GM21423 (cell line): Measurements from ENCODE around the gene RMI2.

Experiments
- ATAC-seq: cut with Tn5 transposase; IDR thresholded peaks from one replicate; pipeline ENCODE4 v1.9.1; 2021; ENCODE audit warnings: mild to moderate bottlenecking, moderate library complexity; ENCODE audit not compliant: unreplicated experiment

RMI2 gene

DNA sequence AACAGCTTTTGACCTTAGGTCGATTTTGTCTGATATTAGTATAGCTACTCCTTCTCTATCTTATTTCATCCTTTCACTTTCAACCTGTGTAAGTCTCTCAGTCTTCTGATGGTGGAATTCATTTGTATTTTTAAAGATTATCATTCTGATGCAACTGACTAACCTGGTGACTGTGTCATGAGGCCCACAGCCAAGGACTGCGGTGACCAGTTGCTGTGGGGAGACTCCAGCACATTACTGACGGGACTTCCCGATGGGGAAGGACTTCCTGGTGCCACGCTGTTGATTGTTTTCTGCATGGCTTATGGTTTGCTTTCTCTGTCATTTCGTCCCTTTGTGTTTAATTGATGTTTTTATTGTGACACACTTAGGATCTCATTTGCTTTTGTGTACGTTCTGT, 34.2 kb downstream of the RMI2 start:
- peak; percentile 80 for ATAC-seq

DNA sequence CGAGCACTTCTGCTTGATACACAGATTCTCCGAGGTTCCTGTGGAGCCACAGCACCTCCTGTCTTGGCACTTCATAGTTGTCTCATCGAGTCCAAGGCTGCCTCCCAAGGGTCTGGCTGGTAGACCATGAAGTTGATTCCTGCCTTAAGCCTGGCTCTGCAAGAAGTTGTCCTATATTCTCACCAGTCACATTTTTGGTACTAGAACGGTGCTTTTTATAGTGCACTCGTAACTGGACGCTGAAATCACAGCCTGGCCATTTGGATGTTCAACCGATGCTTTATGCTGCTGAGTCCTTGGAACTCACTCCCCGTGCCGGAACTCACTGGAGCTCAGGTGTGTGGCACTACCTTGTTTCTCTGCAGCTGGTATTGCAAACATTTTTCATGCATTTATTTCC, 35.6 kb downstream of the RMI2 start:
- ATAC-seq: no peak

DNA sequence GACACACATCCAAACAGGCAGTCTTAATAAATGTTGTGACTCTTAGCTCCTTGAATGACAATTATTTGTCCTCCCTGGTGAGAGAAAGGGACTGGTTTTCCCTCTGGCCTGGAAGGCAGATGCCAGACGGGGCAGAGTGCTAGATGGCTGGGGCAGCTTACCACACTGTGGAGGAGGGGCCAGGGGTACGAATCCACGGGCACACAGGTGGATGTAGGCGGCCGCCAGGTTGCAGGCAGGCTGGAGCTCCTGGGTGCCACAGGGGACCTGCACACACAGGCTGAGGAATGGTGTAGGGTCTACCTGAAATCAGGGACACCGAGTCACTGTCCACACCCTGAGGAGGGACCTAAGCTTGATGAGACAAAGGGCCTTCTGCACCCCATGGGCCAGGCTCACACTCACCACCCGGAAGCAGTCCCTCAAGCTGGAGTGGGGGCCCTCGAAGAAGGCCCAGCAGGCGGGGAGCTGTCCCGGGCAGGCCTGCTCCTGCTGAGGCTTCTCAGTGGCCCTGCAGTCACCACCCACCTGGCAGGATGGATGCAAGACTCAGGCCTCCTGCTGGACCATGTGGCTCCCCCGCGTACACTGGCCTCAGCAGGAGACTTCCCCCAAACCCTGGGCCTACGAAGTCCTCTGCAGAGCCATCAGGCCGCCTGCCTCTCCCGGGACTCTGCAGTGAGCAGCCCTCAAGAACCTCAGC, 38.4 kb downstream of the RMI2 start:
- no peak for ATAC-seq

DNA sequence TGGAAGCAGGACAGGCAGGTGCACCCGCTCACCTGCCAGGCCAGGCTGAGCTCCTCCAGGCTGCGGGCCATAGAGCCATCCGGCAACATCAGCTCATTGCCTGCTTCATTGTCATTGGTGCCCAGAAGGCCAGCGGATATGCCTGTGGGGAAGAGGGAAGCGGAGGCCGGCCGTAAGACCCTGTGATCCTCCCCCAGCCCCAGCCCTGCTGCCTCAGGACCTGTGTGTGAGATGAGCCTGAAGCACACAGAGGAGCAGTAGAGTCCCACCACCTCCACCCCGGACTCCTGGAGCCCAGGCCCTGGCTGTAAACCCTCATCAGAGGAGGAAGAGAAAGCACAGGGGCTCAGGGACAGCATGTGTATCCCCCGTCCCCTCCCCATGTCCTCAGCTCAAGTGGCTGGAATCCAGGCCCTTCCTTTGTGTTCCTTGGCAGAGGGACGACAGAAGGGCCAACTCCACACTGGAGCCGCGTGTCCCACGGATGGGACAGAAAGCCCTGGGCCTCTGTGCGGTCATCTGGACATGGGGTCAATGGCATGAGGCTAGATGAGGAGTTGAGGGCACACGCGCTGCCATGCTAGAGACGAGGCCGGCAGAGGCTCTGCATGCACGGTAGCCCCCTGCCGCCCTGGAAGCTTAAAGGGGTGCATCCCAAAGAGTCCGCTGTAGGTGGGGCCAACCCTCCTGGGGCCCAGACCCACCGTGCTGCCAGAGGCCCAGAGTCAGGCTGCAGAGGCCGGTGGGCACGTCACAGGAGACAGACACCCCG, 39.1 kb downstream of the RMI2 start:
- no peak for ATAC-seq

DNA sequence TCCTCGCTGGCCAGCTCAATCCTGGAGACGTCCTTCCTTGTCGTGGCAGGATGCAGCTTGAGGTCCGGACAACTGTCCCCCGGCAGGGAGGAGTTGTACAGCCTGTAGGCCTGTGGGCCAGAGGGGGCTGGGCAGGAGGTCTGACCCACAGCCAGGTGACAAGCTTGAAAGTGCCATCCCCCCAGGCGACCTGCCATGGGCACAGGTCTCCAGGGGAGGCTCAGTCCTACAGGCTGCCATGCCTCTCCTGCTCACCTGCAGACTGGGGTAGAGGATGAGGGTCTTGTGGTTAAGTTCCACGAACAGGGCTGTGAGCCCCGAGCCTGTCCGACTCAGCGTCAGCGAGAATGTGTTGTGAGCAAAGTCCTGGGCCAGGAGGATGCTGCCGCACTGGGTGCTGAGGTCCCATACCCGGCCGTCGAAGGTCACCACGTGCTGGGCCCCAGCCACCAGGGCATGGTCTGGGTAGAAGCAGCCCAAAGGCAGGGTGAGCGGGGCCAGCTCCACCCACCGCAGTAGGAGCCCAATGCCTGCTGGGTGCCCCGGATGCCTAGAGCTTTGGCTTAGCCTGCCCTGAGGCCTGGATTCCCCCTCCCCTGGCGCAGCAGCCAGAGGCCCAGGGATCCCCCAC, 39.8 kb downstream of the RMI2 start:
- no peak for ATAC-seq

DNA sequence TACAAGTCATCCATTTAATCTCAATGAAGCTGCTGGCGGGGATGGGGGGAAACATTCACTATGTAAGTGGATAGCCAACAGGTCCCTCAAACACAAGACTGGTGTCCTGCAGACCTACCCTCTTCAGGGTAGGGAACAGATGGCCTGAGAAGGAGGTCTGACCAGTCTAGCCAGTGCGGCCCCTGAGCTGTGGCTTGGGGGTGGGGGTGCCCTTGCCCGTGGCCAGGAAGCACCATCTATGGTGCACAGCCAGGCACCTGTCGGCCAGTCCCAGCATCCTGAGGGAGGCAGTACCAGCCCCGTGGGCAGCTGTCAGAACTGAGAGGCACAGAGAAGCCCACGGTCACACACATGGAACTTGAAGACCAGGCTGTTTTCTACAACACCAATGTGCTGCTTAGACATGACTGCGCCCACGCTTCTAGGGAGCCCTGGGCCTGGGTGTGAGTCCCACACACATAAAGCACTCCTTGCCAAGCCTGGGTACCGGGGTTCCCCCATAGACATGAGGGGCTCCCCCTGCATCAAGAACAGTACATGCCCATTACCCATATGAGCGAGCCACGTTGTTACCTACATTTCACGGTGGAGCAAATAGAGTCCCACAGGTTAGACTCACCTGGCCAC, 40.9 kb downstream of the RMI2 start:
- ATAC-seq: no peak

DNA sequence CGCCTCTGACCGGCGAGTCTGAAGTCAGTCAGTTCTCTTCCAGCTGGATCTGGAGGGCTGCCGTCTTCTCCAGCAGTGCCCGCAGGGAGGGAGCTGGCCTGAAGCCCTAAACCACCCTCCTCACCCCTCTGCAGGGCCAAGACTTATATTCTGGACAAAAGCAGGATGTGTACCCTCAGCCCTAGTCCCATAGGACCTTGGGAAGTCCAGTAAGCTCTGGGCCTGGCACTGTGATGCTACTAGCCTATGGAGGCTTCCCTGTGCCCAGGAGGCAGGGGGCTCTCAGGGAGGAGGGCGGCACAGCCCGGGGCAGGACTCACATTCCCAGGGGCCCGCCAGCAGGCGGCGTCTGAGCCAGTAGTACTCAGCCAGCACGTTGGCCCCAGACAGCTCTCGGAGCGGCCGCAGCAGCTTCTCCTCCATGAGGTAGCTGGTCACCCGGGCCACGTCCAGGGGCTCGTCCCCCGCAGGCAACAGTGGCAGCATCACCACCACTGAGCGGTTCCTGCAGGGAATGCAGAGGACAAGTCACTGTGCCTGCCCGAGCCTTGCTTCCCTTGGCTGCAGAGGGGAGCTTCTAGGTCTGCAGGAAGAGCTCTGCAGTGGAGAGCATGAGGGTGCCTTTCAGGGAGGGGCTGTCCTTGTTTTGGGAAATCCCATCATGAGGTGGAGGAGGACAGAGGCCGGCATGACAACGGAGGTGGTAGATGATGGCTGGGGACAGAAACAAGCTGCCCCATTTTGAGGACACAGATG, 41.7 kb downstream of the RMI2 start:
- no peak for ATAC-seq

DNA sequence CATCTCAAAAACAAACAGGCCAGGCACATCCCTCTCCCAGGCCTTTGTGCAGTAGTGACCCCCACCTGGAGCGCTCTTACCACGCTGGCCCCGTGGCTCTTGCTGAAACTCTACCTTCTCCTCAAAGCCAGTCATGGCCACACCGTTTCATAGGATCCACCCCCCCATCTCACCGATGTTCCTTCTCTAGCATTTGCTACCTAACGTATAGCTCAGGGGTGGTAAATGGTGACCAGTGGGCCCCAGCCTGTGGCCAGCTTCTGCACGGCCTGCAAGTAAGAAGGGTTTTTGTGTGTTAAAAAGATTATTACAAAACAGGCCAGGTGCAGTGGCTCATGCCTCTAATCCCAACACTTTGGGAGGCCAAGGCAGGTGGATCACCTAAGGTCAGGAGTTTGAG, 43.8 kb downstream of the RMI2 start:
- no peak for ATAC-seq

DNA sequence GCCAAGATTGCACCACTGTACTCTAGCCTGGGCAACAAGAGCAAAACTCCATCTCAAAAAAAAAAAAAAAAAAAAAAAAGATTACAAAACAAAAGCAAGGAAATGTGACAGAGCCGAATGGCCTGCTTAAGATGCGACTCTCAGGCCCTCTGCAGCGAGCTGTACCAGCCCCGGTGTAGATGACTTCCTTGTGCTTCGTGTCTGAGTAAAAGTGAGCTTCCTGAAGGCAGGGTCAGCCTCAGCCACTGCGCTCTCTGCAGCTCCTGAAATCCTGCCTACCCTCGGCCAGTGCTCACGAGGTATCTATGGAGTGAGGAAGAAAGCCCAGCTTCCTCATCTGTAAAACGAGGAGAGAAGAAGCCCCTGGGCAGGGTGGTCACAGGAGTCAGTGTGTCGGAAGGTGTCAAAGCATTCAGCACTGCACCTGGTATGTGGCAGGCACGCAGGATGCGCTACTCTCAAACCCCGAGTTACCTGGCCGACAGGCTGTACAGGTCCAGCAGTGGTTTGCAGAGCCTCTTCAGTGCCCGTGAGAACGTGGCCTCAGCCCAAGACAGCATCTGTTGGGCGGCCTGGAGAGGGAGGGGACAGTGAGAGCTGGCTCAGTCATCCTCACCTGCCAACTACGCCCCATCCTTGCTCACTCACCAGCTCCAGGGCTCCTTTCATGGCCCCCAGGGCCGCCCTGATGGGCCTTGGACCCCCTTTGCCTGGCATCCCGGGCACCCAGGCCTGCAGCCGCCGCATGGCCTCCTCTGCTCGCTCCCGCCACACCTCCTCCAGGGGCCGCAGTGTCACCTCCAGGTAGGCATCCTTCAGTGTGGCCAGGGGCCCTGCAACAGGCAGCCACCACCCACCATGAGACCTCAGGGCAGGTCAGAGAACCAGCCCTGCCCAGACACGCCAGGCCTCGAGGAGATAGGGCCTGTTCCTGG, 44.6 kb downstream of the RMI2 start:
- ATAC-seq: no peak

DNA sequence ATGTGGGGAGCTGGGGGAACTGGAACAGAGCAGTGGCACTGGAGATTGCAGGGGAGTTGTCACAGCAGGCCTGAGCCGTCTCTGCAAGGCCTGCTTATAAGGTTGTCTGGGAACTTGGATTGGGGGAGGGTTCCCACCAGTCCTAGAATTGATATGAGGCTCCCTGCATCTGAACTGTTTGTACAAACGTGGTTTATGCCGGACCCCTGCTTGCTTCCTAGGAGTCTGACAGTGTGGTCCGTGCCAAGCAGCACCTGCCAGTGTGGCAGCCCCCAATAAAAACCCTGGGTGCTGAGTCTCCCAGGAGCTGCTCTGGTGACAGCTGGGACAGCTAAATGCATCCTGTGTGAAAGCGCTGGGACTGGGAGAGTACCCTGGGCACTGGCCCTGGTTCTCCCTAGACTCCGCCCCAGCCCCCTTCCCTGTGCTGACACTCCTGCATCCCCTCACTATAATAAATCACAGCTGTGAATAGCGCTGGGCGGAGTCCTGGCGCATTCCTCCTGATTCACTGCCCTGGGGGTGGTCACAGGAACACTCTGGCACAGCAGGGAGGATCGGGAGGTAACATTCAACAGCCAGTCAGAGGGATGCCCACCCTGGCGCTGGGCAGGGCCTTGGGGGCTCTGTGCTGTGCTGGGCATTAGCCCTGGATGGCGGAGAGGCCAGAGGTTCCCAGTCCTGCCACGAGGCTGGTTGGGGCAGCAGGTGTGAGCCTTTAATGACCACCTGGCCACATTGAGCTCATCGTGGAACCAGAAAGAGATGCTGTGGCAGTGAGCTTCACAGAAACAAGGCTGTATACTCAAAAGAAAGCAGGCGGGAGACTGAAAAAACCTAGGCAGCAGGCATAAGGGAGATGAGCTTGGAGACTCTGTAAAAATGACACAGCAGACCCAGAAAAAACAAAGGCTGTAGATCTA, 45.6 kb downstream of the RMI2 start:
- no peak for ATAC-seq

DNA sequence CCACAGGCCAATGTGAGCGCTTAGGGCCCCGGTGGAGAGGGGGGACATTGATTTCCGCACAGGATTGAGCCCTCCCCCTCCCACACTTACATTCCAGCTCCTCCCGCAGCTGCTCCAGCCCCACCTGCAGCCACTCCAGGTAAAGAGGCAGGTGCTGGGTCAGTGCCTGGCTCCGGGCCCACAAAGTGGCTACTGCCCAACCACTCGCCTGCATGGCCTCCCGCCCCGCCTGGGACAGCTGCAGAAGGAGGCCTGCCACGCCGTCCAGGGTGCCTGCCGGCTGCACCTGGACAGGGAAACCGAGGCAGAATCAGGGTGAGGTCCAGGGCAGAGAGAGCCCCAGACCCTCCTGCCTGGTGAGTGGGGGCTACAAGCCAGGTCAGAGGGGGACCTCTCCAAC, 46.3 kb downstream of the RMI2 start:
- no peak for ATAC-seq

DNA sequence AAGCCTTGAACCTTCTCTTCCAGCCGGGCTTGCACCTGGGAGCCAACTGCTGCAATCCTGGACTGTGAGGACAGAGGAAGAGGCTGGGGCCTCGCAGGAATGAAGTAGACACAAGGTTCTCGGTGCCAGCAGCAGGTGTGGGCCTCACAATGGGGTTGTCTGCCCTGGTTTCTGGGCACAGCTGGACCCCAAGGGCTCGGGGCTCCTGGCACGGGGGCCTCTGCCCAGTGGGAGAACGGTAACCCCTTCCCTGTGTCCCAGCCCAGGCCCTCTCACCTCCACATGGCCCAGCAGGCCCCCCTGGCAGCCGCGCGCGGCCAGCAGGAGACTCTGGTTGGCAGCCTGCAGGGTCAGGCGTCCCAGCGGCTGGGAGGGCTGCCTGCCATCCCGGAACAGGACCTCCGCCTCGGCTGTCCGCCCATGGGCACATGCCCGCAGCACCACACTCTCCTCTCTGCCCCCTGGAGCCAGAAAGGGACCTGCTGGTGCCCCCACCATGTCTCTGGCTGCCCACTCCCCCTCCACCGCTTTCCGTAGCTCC, 46.9 kb downstream of the RMI2 start:
- ATAC-seq: no peak

DNA sequence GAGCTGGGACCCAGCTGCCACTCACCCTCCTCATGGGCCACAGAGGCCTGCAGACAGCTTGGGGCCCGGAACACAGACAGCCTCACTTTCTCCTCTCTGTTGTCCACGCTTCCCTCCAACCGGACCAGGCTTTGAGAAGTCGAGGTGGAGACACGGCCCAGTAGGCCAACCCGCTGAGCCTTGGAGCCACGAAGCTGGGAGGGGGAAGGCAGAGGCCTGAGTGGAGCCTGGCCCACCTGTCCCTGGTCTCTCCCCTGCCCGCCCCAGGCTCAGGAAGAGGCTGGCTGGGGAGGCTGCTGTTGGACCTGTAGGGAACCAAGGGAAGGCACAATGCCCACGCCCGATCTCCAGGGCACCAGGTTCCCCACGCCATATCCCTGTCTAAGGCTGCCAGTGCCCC, 48.1 kb downstream of the RMI2 start:
- ATAC-seq: no peak

DNA sequence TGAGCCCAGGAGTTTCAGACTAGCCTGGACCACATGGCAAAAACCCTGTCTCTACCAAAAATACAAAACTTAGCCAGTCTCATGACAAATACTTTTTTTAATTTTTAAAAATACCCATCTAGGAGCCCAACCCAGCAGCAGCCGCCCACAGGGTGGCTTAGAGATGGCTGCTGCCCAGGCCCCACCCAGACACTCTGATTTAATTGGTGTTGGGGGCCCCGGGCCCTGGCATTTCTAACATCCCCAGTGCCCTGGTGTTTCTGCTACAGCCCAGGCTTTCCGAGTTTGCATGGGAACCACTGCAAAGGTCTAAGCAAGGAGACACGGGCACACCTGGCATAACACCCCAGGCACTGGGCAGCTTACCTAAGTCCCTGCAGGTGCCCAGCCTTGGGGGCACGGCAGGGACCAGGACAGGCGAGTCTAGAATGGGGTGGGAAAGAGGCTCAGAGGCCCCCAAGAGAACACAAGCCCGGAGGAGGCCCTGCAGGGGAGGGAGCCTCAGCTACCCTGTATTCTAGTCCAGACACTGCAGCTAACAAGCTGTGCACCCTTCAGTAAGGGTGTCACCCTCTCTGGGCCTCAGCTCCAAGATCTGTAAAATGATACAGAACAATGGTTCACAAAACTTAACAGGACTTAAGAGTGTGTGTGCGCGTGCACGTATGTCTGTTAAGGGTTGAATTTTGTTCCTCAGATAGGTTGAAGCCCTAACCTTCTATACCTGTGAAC, 48.8 kb downstream of the RMI2 start:
- no peak for ATAC-seq

DNA sequence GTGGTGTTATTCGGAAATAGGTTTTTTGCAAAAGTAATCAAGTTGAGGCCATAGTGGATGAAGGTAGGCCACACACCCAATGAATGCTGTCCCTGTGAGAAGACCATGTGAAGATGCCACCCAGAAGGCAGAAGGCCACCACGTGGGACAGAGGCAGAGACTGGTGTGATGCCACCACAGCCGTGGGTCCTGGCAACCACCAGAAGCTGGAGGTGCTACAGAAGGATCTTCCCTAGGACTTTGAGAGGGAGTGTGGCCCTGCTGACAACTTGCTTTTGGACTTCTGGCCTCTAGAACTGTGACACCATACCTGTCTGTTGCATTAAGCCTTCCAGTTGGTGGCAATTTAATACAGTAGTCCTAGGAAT, 49.3 kb downstream of the RMI2 start:
- ATAC-seq: no peak

DNA sequence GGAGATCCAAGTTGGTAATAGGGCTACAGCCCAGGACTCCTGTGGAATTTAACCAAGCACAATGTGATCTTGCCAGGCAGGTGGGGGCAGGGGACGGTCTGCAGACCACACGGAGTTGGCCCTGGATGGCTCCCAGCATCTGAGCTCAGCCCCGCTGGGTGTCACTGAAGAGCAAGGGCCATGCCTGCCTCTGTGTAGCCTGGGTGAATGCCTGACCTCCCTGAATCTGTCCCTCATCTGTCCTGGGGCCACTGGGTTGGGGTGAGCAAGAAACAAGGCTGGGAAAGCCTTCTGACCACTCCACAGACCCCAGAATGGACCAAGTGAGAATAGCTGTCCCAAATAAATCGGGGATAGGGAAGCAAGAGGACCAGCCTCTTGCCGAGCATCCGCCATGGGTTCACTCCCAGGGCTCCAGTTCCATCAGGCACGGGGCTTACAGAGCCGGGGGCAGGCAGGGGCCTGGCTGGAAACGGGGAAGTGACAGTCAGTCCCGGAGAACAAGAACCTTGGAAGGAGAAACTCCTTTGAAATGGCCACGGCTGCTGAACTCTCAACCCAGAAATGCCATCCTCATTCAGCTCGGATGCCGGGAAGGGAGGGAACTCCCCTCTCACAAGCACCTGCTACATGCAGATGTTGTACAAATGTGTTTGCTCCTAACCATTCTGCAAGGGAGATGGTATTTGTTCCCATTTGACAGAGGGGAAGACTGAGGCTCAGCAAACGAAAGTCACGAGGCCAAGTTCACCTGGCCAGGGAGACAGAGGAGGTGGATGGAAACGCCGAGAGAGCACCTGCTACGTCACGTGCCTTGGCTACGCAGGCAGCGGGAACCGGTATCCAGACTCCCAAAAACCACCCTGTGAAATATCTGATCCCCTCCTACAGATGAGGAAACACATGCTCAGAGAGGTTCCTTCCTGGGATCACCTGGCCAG, 50.0 kb downstream of the RMI2 start:
- no peak for ATAC-seq

DNA sequence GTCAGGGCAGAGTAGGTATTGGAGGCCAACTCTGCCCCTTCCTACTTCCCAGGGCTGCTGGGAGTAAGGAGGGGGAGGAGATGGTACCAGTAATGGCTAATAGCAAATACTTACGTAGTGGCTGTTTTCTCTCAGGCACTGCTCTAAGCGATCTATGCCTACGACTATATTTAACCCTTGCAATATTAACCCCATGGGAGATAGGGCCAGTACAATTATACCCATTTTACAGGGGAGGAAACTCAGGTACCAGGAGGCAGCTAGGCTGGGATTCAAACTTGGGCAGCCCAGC, 50.6 kb downstream of the RMI2 start:
- ATAC-seq: no peak
